Stomach (tissue), 9 donors: ENCODE results near the gene NCAN. TPM values are rescaled to one million over a fixed set of nuclear protein-coding genes. Genes with fewer than 3 reads are reported as not detected.

Source experiments
- DNase-seq, 2 donors: peaks; one replicate each; pipeline versions ENCODE4 v3.0.0 to v3.0.0-alpha.2; 2013 to 2019
- H3K27ac ChIP-seq, 5 donors: fragments of 200-600 bp in 4 of 5; sonication (generic) in 4 of 5; one replicate each; pipeline ENCODE4 v1.5.1; 2013 to 2019; ENCODE audit warnings: mild to moderate bottlenecking in 1 of 5, moderate library complexity in 1 of 5
- H3K27me3 ChIP-seq, 3 donors: fragments of 200-600 bp; sonication (generic); one replicate each; pipeline ENCODE4 v1.5.1; 2017 to 2019; ENCODE audit warnings: mixed run types in 1 of 3
- H3K36me3 ChIP-seq, 4 donors: fragments of 200-600 bp; sonication (generic); 1 replicate in 3 of 4; 2 replicates in 1 of 4; pipeline ENCODE4 v1.5.1; 2016 to 2019
- H3K4me1 ChIP-seq, 4 donors: fragments of 200-600 bp; sonication (generic); one replicate each; pipeline ENCODE4 v1.5.1; 2016 to 2019
- H3K4me3 ChIP-seq, 4 donors: fragments of 200-600 bp; sonication (generic) in 3 of 4; one replicate each; pipeline ENCODE4 v1.5.1; 2016 to 2019; ENCODE audit warnings: mild to moderate bottlenecking in 1 of 4
- H3K9me3 ChIP-seq, 4 donors: fragments of 200-600 bp; sonication (generic); one replicate each; pipeline ENCODE4 v1.5.1; 2016 to 2019
- CTCF ChIP-seq, 7 experiments: fragments of 450-650 bp in 4 of 7; fragments of 200-600 bp in 3 of 7; sonication (generic) in 3 of 7; IDR thresholded peaks; one replicate each; pipeline ENCODE4 v1.5.1; 2016 to 2019; ENCODE audit warnings: antibody characterized with exemption in 7 of 7, control low read depth in 2 of 7, mild to moderate bottlenecking in 1 of 7
- EP300 ChIP-seq: sonication (generic); formaldehyde crosslinking; IDR thresholded peaks from one replicate; pipeline ENCODE4 v1.6.1; 2017; ENCODE audit warnings: antibody characterized with exemption
- POLR2A ChIP-seq, 4 donors: fragments of 450-650 bp; IDR thresholded peaks; one replicate each; pipeline ENCODE4 v1.6.1; 2016; ENCODE audit warnings: antibody characterized with exemption in 4 of 4, control low read depth in 2 of 4, mild to moderate bottlenecking in 1 of 4, moderate library complexity in 1 of 4
- POLR2AphosphoS5 ChIP-seq, 3 donors: sonication (generic); formaldehyde crosslinking; IDR thresholded peaks; one replicate each; pipeline ENCODE4 v1.6.1; 2016; ENCODE audit warnings: antibody characterized with exemption in 3 of 3
- WGBS, 5 donors: extraction: QIAGEN DNeasy Blood & Tissue Kit in 3 of 5; methylation state at CpG; one replicate each; pipeline versions ENCODE4 v1.1.5 to v1.1.7; 2013 to 2018; 5-methylcytosine and 5-hydroxymethylcytosine counted together
- intact Hi-C: fragments of 100-400 bp; cut with DNase I; formaldehyde crosslinking; loops from one replicate; pipeline ENCODE4 v1.15.1; 2023; ENCODE audit warnings: low total_unique reads
- polyA plus RNA-seq, 3 donors: library from polyadenylated mRNA; stranded (reverse); fragments of 200-250 nt; gene quantifications; one replicate each; pipeline ENCODE4 v1.2.3, GENCODE V29; 2013
- total RNA-seq, 5 donors: library from RNA; depleted of rRNA; stranded (reverse); fragments of >200 nt; gene quantifications; one replicate each; pipeline versions ENCODE4 v1.1.0 to v1.2.3, GENCODE V29; 2014 to 2016
- donor health status: healthy with polysubstance abuse.
- donor health status: Bipolar disorder and iron deficiency.
- donor health status: healthy.

NCAN gene
- total and polyA plus RNA-seq, 8 donors: 0.05 to 1.7 (median 0.06) TPM; not detected in 5

DNA sequence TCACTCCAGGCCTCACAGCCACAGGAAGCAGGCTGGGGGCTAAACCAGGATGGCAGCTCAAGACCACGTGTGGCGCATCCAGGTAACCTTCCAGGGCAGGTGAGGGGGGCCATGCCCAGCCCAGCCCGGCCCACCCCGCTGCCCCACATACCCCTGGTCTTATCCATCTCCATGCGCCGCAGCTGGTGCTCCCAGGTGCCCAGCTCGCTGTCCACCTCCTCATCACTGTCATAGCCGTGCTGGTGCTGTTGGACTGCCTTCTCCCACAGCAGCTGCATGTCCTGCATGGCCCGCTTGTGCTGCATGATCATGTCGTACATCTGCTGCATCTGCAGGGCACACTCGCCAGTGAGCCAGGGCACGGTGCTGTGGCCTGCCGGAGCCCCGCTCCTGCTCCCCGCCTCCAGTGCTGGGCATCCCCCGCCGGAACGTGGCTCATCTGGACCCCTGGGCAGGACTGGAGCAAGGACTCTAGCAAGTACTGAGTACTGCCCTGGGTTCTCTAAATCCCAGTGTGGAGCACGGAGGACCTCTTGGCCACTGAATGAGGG lies 67.4 kb downstream of the NCAN start:
- WGBS, 5 donors: 92 to 95% (median 95%) methylated on average over 7 to 19 of the region's 19 CpGs
- Histone ChIP-seq H3K9me3 (no peaks in the 10 kb centered on the region), H3K4me3 (no peak overlapping the region), H3K27ac (no peak overlapping the region), H3K36me3 (peaks cover 50 to 92% (median 90%) of the 10 kb centered on the region in 4 donors), H3K4me1 (no peaks in the 10 kb centered on the region), H3K27me3 (no peaks in the 10 kb centered on the region)
- intact Hi-C loops: no loop called here
- TF ChIP-seq POLR2AphosphoS5 (IDR thresholded peaks at IDR 0.05) (no peak), POLR2A (IDR thresholded peaks at IDR 0.05) (no peak), CTCF (IDR thresholded peaks at IDR 0.05) (no peak), EP300 (no peak)
- no peak for DNase-seq

GRCh38 chr19:19279853-19280252 lies 68.1 kb downstream of the NCAN start:
- Histone ChIP-seq H3K27ac (no peak overlapping the region), H3K4me3 (no peak overlapping the region), H3K4me1 (no peaks in the 10 kb centered on the region), H3K9me3 (no peaks in the 10 kb centered on the region), H3K27me3 (no peaks in the 10 kb centered on the region), H3K36me3 (peaks cover 55 to 99% (median 97%) of the 10 kb centered on the region in 4 donors)
- TF ChIP-seq EP300 (no peak), POLR2A (IDR thresholded peaks at IDR 0.05) (no peak), POLR2AphosphoS5 (IDR thresholded peaks at IDR 0.05) (no peak), CTCF (IDR thresholded peaks at IDR 0.05) (no peak)
- WGBS, 5 donors: 92 to 97% (median 96%) methylated on average over 8 to 16 of the region's 16 CpGs
- intact Hi-C loops: no loop called here
- DNase-seq: no peak

DNA sequence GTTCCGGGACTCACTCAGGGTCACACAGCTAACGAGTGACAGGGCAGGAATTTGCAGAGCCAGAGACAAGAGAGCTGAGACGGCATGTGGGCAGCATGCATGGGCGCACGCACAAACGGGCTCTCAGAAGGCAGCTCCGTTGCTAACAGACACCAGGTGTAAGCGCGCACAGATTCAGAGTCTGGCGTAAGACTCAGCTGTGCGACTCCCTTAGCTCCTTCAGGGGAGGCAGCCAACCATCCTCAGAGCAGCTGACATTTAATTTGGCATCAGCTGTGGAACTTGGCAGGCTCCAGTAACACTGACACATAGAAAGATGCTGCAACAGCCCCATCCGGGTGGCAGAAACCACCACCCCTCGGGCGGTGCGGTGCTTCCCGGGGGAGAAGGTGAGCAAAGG lies 68.8 kb downstream of the NCAN start:
- H3K36me3 ChIP-seq: peaks cover 58 to 100% (median 99%) of the 10 kb centered on the region in 4 donors
- H3K4me1 ChIP-seq: no peaks in the 10 kb centered on the region
- H3K4me3 ChIP-seq: no peak overlapping the region
- WGBS, 5 donors: 90 to 95% (median 93%) methylated on average over 5 to 16 of the region's 16 CpGs
- no peaks in the 10 kb centered on the region for H3K9me3 ChIP-seq
- intact Hi-C loops: no loop called here
- H3K27me3 ChIP-seq: no peaks in the 10 kb centered on the region
- TF ChIP-seq POLR2AphosphoS5 (IDR thresholded peaks at IDR 0.05) (no peak), POLR2A (IDR thresholded peaks at IDR 0.05) (no peak), CTCF (IDR thresholded peaks at IDR 0.05) (no peak), EP300 (no peak)
- DNase-seq: no peak
- H3K27ac ChIP-seq: no peak overlapping the region

- DNase-seq: no peak
- H3K4me3 ChIP-seq: no peak overlapping the region
- H3K27me3 ChIP-seq: no peaks in the 10 kb centered on the region
- TF ChIP-seq POLR2A (IDR thresholded peaks at IDR 0.05): no peak
- no peak for TF ChIP-seq POLR2AphosphoS5 (IDR thresholded peaks at IDR 0.05)
- H3K27ac ChIP-seq: no peak overlapping the region
- peaks cover 39 to 100% (median 99%) of the 10 kb centered on the region in 4 donors for H3K36me3 ChIP-seq
- no peaks in the 10 kb centered on the region for H3K4me1 ChIP-seq
- no peaks in the 10 kb centered on the region for H3K9me3 ChIP-seq
- WGBS, 5 donors: 93 to 97% (median 94%) methylated on average over 10 of the region's 10 CpGs
- intact Hi-C loops: no loop called here
Observed at GRCh38 chr19:19285686-19286085, 73.9 kb downstream of the NCAN start.

DNA sequence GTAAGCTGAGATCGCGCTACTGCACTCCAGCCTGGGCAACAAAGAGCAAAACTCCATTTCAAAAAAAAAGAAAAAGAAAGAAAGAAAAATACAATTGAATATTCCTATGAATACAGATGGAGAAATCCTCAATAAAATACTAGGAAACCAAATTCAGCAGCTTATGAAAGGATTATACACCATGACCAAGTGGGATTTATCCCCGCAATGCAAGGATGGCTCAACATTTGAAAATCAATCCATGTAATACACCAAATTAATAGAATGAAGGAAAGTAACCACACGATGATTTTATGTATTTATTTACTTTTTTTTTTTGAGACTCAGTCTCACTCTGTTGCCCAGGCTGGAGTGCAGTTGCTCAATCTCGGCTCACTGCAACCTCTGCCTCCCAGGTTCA lies 80.8 kb downstream of the NCAN start:
- Histone ChIP-seq H3K9me3 (no peaks in the 10 kb centered on the region), H3K27me3 (no peaks in the 10 kb centered on the region), H3K4me1 (no peaks in the 10 kb centered on the region), H3K36me3 (peaks cover 39 to 99% (median 94%) of the 10 kb centered on the region in 4 donors), H3K27ac (no peak overlapping the region), H3K4me3 (no peak overlapping the region)
- DNase-seq: no peak
- TF ChIP-seq CTCF (IDR thresholded peaks at IDR 0.05) (no peak), POLR2A (IDR thresholded peaks at IDR 0.05) (no peak), EP300 (no peak), POLR2AphosphoS5 (IDR thresholded peaks at IDR 0.05) (no peak)
- intact Hi-C loops: no loop called here
- 94 to 100% (median 97%) methylated on average over 5 of the region's 5 CpGs for WGBS, 5 donors
